Muscle of arm (tissue), 12 donors: ENCODE results near the gene HOXB7. TPM values are rescaled to one million over a fixed set of nuclear protein-coding genes. Genes with fewer than 3 reads are reported as not detected.

Experiments used
- polyA plus RNA-seq, 12 donors: library from polyadenylated mRNA; unstranded; fragments of 120-200 nt; gene quantifications; one replicate each; pipeline ENCODE4 v1.2.1, GENCODE V29; 2013; ENCODE audit not compliant: insufficient read length in 12 of 12

The HOXB7 gene
- polyA plus RNA-seq, 12 donors = 1.5 to 12.5 (median 2.2) TPM; not detected in 1

Other genes with a start within 250 kb of the HOXB7 start
- gene SKAP1, start 180.8 kb downstream of the HOXB7 start, polyA plus RNA-seq = under 1 TPM in 9 of 12 donors, not detected in 3; 0.31 to 0.98 (median 0.48) TPM
- not detected for gene HOXB1, start 80.0 kb downstream of the HOXB7 start, polyA plus RNA-seq
- 10 to 100 TPM in 7 of 12 donors, 1 to 10 TPM in 4, not detected in 1; 5.5 to 16.3 (median 11.9) TPM for gene HOXB2, start 65.9 kb downstream of the HOXB7 start, polyA plus RNA-seq
- gene HOXB4, start 32.7 kb downstream of the HOXB7 start, polyA plus RNA-seq = 1 to 10 TPM in 9 of 12 donors, under 1 TPM in 2, not detected in 1; 0.69 to 4.5 (median 2.2) TPM
- 10 to 100 TPM in 9 of 12 donors, 1 to 10 TPM in 2, not detected in 1; 4.0 to 42.9 (median 13.4) TPM for gene HOXB3, start 20.8 kb downstream of the HOXB7 start, polyA plus RNA-seq
- 10 to 100 TPM in 1 of 12 donors, 1 to 10 TPM in 4, under 1 TPM in 6, not detected in 1; 0.54 to 17.5 (median 0.93) TPM for gene HOXB5, start 17.2 kb downstream of the HOXB7 start, polyA plus RNA-seq
- 1 to 10 TPM in 9 of 12 donors, under 1 TPM in 2, not detected in 1; 0.80 to 8.8 (median 1.4) TPM for gene HOXB6, start 6.0 kb downstream of the HOXB7 start, polyA plus RNA-seq
- 1 to 10 TPM in 2 of 12 donors, under 1 TPM in 7, not detected in 3; 0.07 to 1.9 (median 0.27) TPM for gene HOXB8, start 4.3 kb upstream of the HOXB7 start, polyA plus RNA-seq
- gene HOXB9, start 15.3 kb upstream of the HOXB7 start, polyA plus RNA-seq = under 1 TPM in 10 of 12 donors, not detected in 2; 0.09 to 0.77 (median 0.40) TPM
- gene PRAC1, start 111.5 kb upstream of the HOXB7 start, polyA plus RNA-seq = not detected
- gene PRAC2, start 112.2 kb upstream of the HOXB7 start, polyA plus RNA-seq = not detected
- gene HOXB13, start 117.7 kb upstream of the HOXB7 start, polyA plus RNA-seq = 1 to 10 TPM in 1 of 12 donors, under 1 TPM in 1, not detected in 10; 0.11 to 5.9 TPM
- under 1 TPM in 1 of 12 donors, not detected in 11; 0.14 TPM for gene TTLL6, start 206.2 kb upstream of the HOXB7 start, polyA plus RNA-seq
- gene CALCOCO2, start 220.0 kb upstream of the HOXB7 start, polyA plus RNA-seq = 10 to 100 TPM in 11 of 12 donors, not detected in 1; 39.9 to 73.3 (median 53.9) TPM